Naive thymus-derived CD8-positive, alpha-beta T cell (primary cell): ENCODE results near the gene PPBP. TPM values are rescaled to one million over a fixed set of nuclear protein-coding genes. Genes with fewer than 3 reads are reported as not detected.
"Not testable (repeated sequence)": the region's sequence is repeated elsewhere in the genome, so short reads cannot be mapped to it uniquely, and the experiment has no call there.

Experiments
- ATAC-seq, 2 donors: fragments of 150-1000 bp; cut with Tn5 transposase in 1 of 2; sonication (Bioruptor Pico), chemical (Tn5 transposase) in 1 of 2; 1 replicate in 1 of 2; 2 replicates in 1 of 2; pipeline ENCODE4 v1.10.0; 2021; ENCODE audit warnings: mild to moderate bottlenecking in 2 of 2, moderate library complexity in 2 of 2
- POLR2A ChIA-PET: fragments of 350-600 bp; sonication (Branson Sonifier 250); formaldehyde crosslinking; loops from one replicate; lab custom pipeline; 2021; ENCODE audit warnings: antibody characterized with exemption; lab: Charles Lee
- DNase-seq, 10 donors: peaks; one replicate each; pipeline versions ENCODE4 v3.0.0 to v3.0.0-alpha.2; 2020 to 2022
- H3K27ac Mint-ChIP-seq, 10 donors: one replicate each; pipeline ENCODE4 v1.8.0; 2020 to 2022; ENCODE audit warnings: mild to moderate bottlenecking in 10 of 10, mixed read lengths in 10 of 10, moderate library complexity in 4 of 10, inconsistent platforms in 1 of 10
- H3K27me3 Mint-ChIP-seq, 5 donors: one replicate each; pipeline ENCODE4 v1.8.0; 2021 to 2022; ENCODE audit warnings: mixed read lengths in 5 of 5
- H3K36me3 Mint-ChIP-seq, 3 donors: one replicate each; pipeline ENCODE4 v1.8.0; 2020 to 2022; ENCODE audit warnings: mixed read lengths in 3 of 3, mild to moderate bottlenecking in 2 of 3, inconsistent platforms in 1 of 3
- H3K4me1 Mint-ChIP-seq, 4 donors: one replicate each; pipeline ENCODE4 v1.8.0; 2021 to 2022; ENCODE audit warnings: mixed read lengths in 4 of 4
- H3K4me3 Mint-ChIP-seq, 10 donors: one replicate each; pipeline ENCODE4 v1.8.0; 2020 to 2022; ENCODE audit warnings: mild to moderate bottlenecking in 10 of 10, mixed read lengths in 10 of 10, moderate library complexity in 6 of 10, inconsistent platforms in 1 of 10
- H3K9me3 Mint-ChIP-seq, 9 donors: one replicate each; pipeline ENCODE4 v1.8.0; 2020 to 2022; ENCODE audit warnings: mixed read lengths in 9 of 9, mild to moderate bottlenecking in 3 of 9, inconsistent platforms in 1 of 9, moderate library complexity in 1 of 9
- polyA plus RNA-seq, 3 donors: library from polyadenylated mRNA; unstranded; fragments of 300-500 nt; fragmentation: Illumina TruSeq; gene quantifications; one replicate each; pipeline ENCODE4 v1.2.3, GENCODE V29; 2021
- total RNA-seq, 8 experiments: library from RNA in 2 of 8; stranded (reverse) in 2 of 8; gene quantifications; one replicate each; pipeline ENCODE4 v1.2.3 and lab custom pipeline; 2021 to 2026

The PPBP gene
- total and polyA plus RNA-seq, 5 experiments from 2014 or later, result 0.52 TPM; not detected in 4

DNA sequence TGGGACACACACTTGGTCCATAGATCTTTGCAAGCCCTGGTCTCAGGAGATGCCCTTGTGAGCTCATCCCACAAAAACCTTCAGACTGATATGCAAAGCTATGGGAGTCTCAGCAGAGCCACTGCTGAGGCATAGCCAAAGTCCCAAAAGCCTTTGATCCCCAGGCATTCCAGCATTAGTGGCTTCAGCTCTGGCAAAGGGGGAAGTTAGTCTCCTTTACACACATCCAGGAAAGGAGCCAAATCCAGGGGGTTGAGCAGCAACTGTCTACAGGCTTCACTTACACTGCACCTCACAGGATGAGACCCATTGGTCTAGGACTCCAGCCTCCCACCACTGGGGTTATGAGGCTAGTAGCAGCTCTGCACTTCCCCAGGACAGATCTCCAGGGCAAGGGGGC is 20.1 kb downstream of the PPBP start:
- POLR2A ChIA-PET, result no interaction called here
- peaks cover 0 to 26% (median 0%) of the 10 kb centered on the region in 3 donors for H3K36me3 Mint-ChIP-seq
- H3K27ac Mint-ChIP-seq, result no peak overlapping the region
- DNase-seq, result no peak
- ATAC-seq, result no peak
- peaks cover 0 to 3% (median 0%) of the 10 kb centered on the region in 5 donors for H3K27me3 Mint-ChIP-seq
- H3K4me3 Mint-ChIP-seq, result no peak overlapping the region
- no peaks in the 10 kb centered on the region for H3K4me1 Mint-ChIP-seq
- peaks cover 0 to 38% (median 15%) of the 10 kb centered on the region in 9 donors for H3K9me3 Mint-ChIP-seq

DNA sequence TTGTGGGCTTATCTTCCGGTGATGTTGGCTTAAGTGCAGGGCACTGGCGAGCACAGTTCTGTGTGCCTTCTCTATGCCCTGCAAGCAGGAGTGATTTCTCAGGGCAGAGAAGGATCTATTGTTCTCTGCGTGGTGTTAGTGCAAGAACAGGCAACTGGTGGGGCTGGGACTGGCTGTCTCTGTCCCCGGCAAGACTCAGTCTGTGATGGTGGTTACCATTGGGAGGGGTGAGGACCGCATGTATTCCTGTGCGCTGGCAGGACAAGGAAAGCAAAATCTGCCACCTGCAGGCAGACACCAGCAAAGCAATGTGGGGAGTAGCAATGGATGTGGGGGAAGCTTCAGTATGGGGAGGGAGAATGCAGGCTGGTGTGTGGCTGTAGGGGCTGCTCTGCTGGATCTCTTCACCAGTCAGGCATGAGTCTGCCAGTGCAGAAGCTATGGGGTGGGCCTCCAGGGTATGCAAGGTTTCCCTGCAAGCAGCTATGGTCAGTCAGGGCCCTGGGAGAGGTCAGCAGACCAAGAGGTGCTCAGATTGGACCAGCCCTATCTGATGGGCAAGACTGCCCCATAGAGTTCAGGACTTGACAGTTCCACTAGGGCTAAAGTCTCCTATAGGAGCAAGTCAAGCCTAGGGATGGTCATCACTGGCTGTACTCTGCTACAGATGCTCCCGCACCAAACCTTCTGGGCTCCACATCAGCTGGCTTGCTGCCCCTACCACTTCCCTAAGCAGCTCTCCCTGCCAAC is 23.0 kb downstream of the PPBP start:
- H3K4me1 Mint-ChIP-seq, result no peaks in the 10 kb centered on the region
- ATAC-seq, result no peak
- H3K27me3 Mint-ChIP-seq, result peaks cover 0 to 3% (median 0%) of the 10 kb centered on the region in 5 donors

DNA sequence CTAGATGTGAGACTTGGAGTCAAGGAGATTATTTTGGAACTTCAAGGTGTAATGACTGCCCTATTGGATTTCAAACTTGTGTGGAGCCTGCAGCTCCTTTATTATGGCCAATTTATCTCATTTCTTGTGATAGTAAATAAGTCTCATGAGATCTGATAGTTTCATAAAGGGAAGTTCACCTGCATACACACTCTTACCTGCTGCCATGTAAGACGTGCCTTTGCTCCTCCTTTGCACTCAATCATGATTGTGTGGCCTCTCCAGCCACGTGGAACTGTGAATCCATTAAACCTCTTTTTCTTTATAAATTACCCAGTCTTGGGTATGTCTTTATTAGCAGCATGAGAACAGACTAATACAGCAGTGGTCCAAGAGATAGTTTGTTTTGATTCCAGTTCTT is 25.3 kb downstream of the PPBP start:
- Mint-ChIP-seq H3K36me3 (peaks cover 0 to 22% (median 0%) of the 10 kb centered on the region in 3 donors), H3K27ac (no peak overlapping the region), H3K4me1 (no peaks in the 10 kb centered on the region), H3K4me3 (no peak overlapping the region), H3K9me3 (peaks cover 13 to 47% (median 28%) of the 10 kb centered on the region in 9 donors), H3K27me3 (peaks cover 0 to 1% (median 0%) of the 10 kb centered on the region in 5 donors)
- ATAC-seq (no peak), DNase-seq (no peak)
- POLR2A ChIA-PET, result no interaction called here

More for the DNA sequence above, 23.0 kb downstream of the PPBP start:
- Mint-ChIP-seq H3K4me3 (no peak overlapping the region), H3K36me3 (peaks cover 0 to 20% (median 0%) of the 10 kb centered on the region in 3 donors), H3K9me3 (peaks cover 8 to 35% (median 21%) of the 10 kb centered on the region in 9 donors), H3K27ac (no peak overlapping the region)
- no peak for DNase-seq
- POLR2A ChIA-PET, result no interaction called here

DNA sequence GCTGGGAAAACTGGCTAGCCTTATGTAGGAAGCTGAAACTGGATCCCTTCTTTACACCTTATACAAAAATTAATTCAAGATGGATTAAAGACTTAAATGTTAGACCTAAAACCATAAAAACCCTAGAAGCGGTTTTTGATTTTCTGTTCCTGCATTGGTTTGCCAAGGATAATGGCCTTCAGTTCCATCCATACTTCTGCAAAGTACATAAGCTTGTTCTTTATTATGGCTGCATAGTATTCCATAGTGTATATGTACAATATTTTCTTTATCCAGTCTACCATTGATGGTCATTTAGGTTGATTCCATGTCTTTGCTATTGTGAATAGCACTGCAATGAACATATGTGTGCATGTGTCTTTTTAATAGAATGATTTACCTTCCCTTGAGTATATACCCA is 28.9 kb downstream of the PPBP start:
- H3K9me3 Mint-ChIP-seq, result peaks cover 14 to 73% (median 36%) of the 10 kb centered on the region in 9 donors
- H3K4me3 Mint-ChIP-seq, POLR2A ChIA-PET, H3K27me3 Mint-ChIP-seq, DNase-seq, ATAC-seq, H3K4me1 Mint-ChIP-seq, H3K27ac Mint-ChIP-seq: not testable (repeated sequence)
- H3K36me3 Mint-ChIP-seq, result peaks cover 0 to 22% (median 0%) of the 10 kb centered on the region in 3 donors

DNA sequence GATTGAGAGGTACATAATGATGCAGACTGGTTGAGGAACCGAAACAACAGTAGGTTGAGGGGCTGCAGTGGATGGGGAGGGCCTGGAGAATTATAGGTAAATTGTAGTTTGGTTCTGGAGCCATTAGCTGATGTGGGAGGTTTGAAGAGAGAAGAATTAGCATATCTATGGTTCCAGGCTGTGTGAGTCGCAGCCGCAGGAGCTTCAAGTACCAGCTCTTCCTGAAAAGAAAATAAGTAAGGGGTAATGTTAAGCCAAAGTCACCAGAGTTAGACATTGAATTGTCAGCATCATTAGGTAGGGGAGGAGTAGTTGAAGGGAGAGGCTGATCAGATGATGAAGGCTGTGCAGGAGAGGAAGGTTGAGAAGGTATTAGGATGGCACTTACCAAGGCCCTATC is 35.6 kb downstream of the PPBP start:
- DNase-seq, result no peak
- POLR2A ChIA-PET, result no interaction called here
- H3K4me3 Mint-ChIP-seq, result no peak overlapping the region
- H3K36me3 Mint-ChIP-seq, result no peaks in the 10 kb centered on the region
- peaks cover 0 to 11% (median 2%) of the 10 kb centered on the region in 5 donors for H3K27me3 Mint-ChIP-seq
- H3K9me3 Mint-ChIP-seq, result peaks cover 0 to 32% (median 13%) of the 10 kb centered on the region in 9 donors
- ATAC-seq, result no peak
- H3K27ac Mint-ChIP-seq, result no peak overlapping the region
- no peaks in the 10 kb centered on the region for H3K4me1 Mint-ChIP-seq

DNA sequence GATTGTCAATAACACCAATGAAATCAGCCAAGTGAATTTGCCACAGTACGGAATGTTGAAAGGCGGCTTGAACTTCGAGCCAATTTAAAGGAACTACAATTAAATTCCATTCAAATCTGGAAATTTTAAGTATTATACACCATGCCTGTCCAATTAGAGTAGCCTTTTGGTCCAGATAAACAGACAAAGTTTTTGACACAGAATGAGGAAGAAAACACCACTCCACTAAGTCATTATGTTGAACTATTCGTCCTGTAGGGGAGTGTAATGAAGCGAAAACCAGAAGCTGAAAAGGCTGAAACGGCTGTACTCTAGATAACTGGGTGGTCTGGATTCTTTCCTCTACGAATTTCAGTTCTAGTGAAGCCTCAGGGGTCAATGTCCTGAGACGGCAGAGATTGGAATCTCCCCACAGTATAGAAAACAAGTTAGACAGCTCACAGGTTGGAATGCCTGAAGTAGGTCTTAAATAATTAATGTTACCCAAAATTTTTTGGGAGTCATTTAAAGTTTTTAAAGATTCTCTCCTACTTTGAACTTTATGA is 37.5 kb downstream of the PPBP start:
- H3K4me3 Mint-ChIP-seq, H3K4me1 Mint-ChIP-seq, H3K27ac Mint-ChIP-seq, ATAC-seq, H3K36me3 Mint-ChIP-seq, DNase-seq, POLR2A ChIA-PET: not testable (repeated sequence)
- Mint-ChIP-seq H3K27me3 (peaks cover 5 to 19% (median 13%) of the 10 kb centered on the region in 5 donors), H3K9me3 (peaks cover 0 to 20% (median 10%) of the 10 kb centered on the region in 9 donors)

DNA sequence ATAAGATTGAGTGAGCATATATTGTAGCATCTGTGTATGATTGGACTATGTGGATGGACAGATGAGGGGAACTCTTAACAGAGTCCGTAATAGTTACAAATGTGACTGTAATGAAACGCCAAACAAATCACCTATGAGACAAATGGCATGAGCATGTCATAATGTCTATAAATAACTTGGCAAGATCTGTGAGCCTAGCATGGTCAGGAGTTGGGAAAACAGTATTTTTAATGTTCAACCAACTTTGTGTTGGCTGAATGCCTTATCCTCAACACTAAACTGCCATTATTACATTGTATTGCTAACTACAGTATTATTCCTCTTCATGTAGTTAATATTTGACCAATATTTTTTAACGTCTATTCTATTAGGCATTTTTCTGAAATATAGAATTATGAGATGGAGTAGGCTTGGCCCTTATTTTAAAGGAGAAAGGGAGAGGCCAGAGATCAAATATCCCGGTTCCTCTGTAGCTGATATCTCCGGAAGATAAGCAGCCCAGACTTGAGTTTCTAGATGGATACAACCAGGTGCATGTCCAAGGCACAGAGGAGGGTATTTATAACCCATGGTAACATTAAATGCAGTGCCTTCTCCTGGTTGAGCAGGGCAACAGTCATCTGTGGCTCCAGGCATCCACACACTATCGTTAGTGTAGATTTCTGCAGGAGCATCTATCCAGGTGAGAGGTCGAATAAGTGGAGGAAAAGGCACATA is 38.8 kb downstream of the PPBP start:
- no peak overlapping the region for H3K27ac Mint-ChIP-seq
- ATAC-seq (no peak), DNase-seq (no peak)
- no peak overlapping the region for H3K4me3 Mint-ChIP-seq
- H3K9me3 Mint-ChIP-seq, result peaks cover 0 to 7% (median 2%) of the 10 kb centered on the region in 9 donors
- H3K27me3 Mint-ChIP-seq, result peaks cover 16 to 31% (median 25%) of the 10 kb centered on the region in 5 donors
- H3K4me1 Mint-ChIP-seq, result no peaks in the 10 kb centered on the region
- H3K36me3 Mint-ChIP-seq, result peaks cover 0 to 3% (median 0%) of the 10 kb centered on the region in 3 donors
- POLR2A ChIA-PET, result no interaction called here

DNA sequence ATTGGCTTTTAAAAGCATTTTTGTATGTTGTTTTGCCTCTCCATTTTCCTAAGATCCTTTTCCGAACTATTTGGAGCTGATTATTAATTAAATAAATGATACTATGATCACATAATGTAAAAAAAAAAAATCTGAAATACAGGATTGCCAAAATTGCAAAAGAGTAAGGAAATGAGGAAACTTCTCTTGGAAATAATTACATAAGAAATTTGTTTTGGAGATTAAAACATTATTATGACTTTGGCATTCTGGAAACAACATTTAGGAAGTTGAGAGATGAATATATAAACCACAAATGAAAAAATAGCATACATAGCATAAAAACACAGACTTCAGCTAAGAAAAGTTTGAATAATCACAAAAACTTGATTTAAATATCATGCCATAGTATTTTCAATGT is 39.7 kb downstream of the PPBP start:
- H3K27me3 Mint-ChIP-seq, result peaks cover 20 to 35% (median 31%) of the 10 kb centered on the region in 5 donors
- POLR2A ChIA-PET, result no interaction called here
- peaks cover 0 to 3% (median 0%) of the 10 kb centered on the region in 3 donors for H3K36me3 Mint-ChIP-seq
- no peaks in the 10 kb centered on the region for H3K4me1 Mint-ChIP-seq
- ATAC-seq, result no peak
- DNase-seq, result no peak
- no peak overlapping the region for H3K4me3 Mint-ChIP-seq
- H3K27ac Mint-ChIP-seq, result no peak overlapping the region
- H3K9me3 Mint-ChIP-seq, result peaks cover 0 to 5% (median 0%) of the 10 kb centered on the region in 9 donors

DNA sequence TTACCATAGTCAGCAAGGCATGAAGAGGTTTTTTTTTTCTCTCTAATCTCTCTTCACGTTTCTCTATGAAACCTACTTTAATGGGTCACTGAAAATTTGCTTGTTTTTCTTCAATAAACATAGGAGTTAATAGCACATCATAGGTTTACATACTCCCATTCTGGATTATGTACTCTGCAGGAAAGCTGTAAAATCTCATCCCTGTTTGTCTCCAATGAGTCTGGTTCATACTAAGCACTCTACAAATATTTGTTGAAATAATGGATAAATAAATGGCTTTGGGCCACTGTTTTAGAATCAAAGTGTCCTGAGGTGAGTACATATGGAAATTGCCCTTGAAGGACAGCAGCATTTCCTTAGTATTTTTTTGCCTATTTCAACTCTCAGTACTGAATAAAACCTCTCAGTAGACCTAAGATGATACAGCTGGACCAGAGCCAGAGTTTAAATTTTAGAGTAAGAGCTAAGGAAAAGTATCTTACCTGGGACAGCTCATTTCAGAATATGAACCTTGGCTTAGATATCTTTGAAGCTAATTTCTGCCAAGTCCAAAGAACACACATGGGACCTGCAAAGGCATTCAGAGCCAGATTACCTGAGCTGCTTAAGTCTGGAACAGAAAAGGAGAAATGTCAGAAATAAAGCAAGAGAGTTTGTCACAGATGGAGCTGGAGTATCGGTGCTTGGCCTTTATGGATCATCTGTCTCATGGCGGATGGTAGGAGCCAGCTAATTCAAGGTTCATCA is 40.6 kb downstream of the PPBP start:
- Mint-ChIP-seq H3K27me3 (peaks cover 22 to 40% (median 38%) of the 10 kb centered on the region in 5 donors), H3K9me3 (peaks cover 0 to 2% (median 0%) of the 10 kb centered on the region in 9 donors), H3K27ac (no peak overlapping the region), H3K36me3 (peaks cover 0 to 3% (median 0%) of the 10 kb centered on the region in 3 donors), H3K4me3 (no peak overlapping the region), H3K4me1 (no peaks in the 10 kb centered on the region)
- DNase-seq (no peak), ATAC-seq (no peak)
- POLR2A ChIA-PET, result no interaction called here

DNA sequence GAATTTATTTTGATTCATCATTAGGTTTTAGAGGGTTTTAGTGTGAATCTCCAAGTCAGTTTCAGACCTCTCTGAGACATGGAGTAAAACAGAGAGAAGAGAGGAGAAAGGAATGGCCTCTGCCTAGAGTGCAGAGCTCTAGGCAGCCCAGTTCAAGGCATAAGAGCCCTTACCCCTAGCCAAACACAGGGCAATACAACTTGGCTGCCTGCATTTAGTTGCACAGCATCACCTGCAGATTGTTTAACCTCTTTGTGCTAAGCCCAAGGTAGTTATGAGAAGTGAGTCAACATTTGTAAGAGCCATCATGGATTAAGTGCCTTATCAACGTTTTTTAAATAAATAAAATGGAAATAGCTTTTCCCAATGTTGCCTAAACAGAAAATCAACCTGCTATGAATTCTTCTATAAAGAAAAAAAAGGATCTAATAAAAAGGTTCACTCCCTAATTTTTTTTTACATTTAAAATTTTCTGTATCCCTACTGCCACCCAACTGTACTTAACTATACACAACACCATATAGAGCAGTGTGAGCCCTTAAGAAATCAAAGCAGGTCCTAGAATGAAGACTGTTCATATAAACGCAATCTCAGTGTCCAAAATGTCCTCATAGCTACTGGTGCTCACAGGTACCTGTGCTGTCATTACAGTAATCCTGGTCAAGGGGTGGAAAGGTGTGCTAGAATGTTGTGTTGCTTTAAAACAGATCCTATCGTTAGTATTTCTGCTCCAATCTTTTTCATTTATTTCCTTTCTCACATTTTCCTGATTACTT is 42.1 kb downstream of the PPBP start:
- H3K36me3 Mint-ChIP-seq, result peaks cover 0 to 3% (median 0%) of the 10 kb centered on the region in 3 donors
- no peak for ATAC-seq
- peaks cover 22 to 40% (median 39%) of the 10 kb centered on the region in 5 donors for H3K27me3 Mint-ChIP-seq
- DNase-seq, result no peak
- no peaks in the 10 kb centered on the region for H3K9me3 Mint-ChIP-seq
- H3K4me1 Mint-ChIP-seq, result no peaks in the 10 kb centered on the region
- no peak overlapping the region for H3K4me3 Mint-ChIP-seq
- H3K27ac Mint-ChIP-seq, result no peak overlapping the region
- POLR2A ChIA-PET, result no interaction called here

DNA sequence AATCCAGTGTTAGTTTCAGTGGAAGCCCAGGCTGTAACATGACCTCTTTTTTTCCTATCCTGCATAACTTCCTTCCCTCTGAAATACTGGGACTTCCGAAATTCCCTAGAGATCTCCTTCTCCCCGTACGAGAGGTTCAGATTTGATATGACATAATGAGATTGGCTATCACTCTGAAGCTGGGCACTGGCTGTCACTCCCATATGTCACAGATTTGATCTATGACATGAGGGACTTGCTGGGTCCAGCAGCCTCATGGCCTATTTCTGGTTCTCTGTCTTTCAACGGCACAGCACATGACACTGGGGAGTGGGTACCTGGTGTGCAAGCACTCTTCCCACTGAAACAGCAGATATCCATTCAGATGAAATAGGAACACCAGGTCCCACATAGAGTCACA is 42.9 kb downstream of the PPBP start:
- H3K36me3 Mint-ChIP-seq, result peaks cover 0 to 3% (median 0%) of the 10 kb centered on the region in 3 donors
- peaks cover 22 to 40% (median 39%) of the 10 kb centered on the region in 5 donors for H3K27me3 Mint-ChIP-seq
- H3K9me3 Mint-ChIP-seq, result no peaks in the 10 kb centered on the region
- H3K27ac Mint-ChIP-seq, result no peak overlapping the region
- no peaks in the 10 kb centered on the region for H3K4me1 Mint-ChIP-seq
- H3K4me3 Mint-ChIP-seq, result no peak overlapping the region
- no peak for DNase-seq
- ATAC-seq, result no peak
- POLR2A ChIA-PET, result no interaction called here
